Trophoblast cell (in vitro differentiated cells and primary cell): ENCODE results near the gene GRM4.

ENCODE experiments used
- DNase-seq, 2 donors: peaks; one replicate each; pipeline ENCODE4 v3.0.0-alpha.2; 2016
- H2AFZ ChIP-seq: 2 replicates; pipeline ENCODE4 v1.6.1; 2013; ENCODE audit warnings: low read length, moderate library complexity, mild to moderate bottlenecking; ENCODE audit not compliant: insufficient read depth, poor library complexity
- H2AK5ac ChIP-seq: 2 replicates; pipeline ENCODE4 v1.6.1; 2013; ENCODE audit warnings: mild to moderate bottlenecking, low read length
- H2BK120ac ChIP-seq: 2 replicates; pipeline ENCODE4 v1.6.1; 2013; ENCODE audit warnings: low read length, mild to moderate bottlenecking, moderate library complexity; ENCODE audit not compliant: insufficient read depth, poor library complexity
- H2BK12ac ChIP-seq: 2 replicates; pipeline ENCODE4 v1.6.1; 2013; ENCODE audit warnings: mild to moderate bottlenecking, low read length, moderate library complexity
- H2BK5ac ChIP-seq: 2 replicates; pipeline ENCODE4 v1.6.1; 2013; ENCODE audit warnings: low read length, low read depth, moderate library complexity, mild to moderate bottlenecking; ENCODE audit not compliant: poor library complexity
- H3K14ac ChIP-seq: 2 replicates; pipeline ENCODE4 v1.6.1; 2013; ENCODE audit warnings: mild to moderate bottlenecking, low read length
- H3K18ac ChIP-seq: 2 replicates; pipeline ENCODE4 v1.6.1; 2013; ENCODE audit warnings: mild to moderate bottlenecking, low read length
- H3K23ac ChIP-seq: 2 replicates; pipeline ENCODE4 v1.6.1; 2013; ENCODE audit warnings: low read length
- H3K27ac ChIP-seq: 2 replicates; pipeline ENCODE4 v1.5.1; 2013; ENCODE audit warnings: low read depth, mild to moderate bottlenecking, inconsistent platforms, low read length, moderate library complexity
- H3K27me3 ChIP-seq: 2 replicates; pipeline ENCODE4 v1.6.1; 2013; ENCODE audit warnings: inconsistent platforms, mild to moderate bottlenecking, low read length, moderate library complexity; ENCODE audit not compliant: insufficient read depth
- H3K36me3 ChIP-seq, 2 experiments: 1 replicate in 1 of 2; 2 replicates in 1 of 2; pipeline ENCODE4 v1.6.1; 2013; ENCODE audit warnings: low read length in 2 of 2, mild to moderate bottlenecking in 2 of 2, moderate library complexity in 1 of 2; ENCODE audit not compliant: insufficient read depth in 2 of 2, control insufficient read depth in 1 of 2
- H3K4ac ChIP-seq: 2 replicates; pipeline ENCODE4 v1.6.1; 2013; ENCODE audit warnings: low read depth, mild to moderate bottlenecking, low read length, moderate library complexity
- H3K4me1 ChIP-seq, 2 experiments: 1 replicate in 1 of 2; 2 replicates in 1 of 2; pipeline ENCODE4 v1.6.1; 2013; ENCODE audit warnings: low read length in 2 of 2, mild to moderate bottlenecking in 2 of 2, moderate library complexity in 1 of 2; ENCODE audit not compliant: insufficient read depth in 2 of 2, control insufficient read depth in 1 of 2
- H3K4me2 ChIP-seq: 2 replicates; pipeline ENCODE4 v1.6.1; 2013; ENCODE audit warnings: inconsistent platforms, mild to moderate bottlenecking, low read length, moderate library complexity
- H3K4me3 ChIP-seq: 2 replicates; pipeline ENCODE4 v1.5.1; 2013; ENCODE audit warnings: mild to moderate bottlenecking, low read depth, low read length, inconsistent platforms
- H3K79me1 ChIP-seq: one replicate; pipeline ENCODE4 v1.6.1; 2013; ENCODE audit warnings: low read length
- H3K79me2 ChIP-seq: 2 replicates; pipeline ENCODE4 v1.6.1; 2013; ENCODE audit warnings: low read length, mild to moderate bottlenecking; ENCODE audit not compliant: control insufficient read depth, insufficient read depth, poor library complexity
- H3K9ac ChIP-seq: 2 replicates; pipeline ENCODE4 v1.6.1; 2013; ENCODE audit warnings: mild to moderate bottlenecking, low read length
- H3K9me3 ChIP-seq: 2 replicates; pipeline ENCODE4 v1.6.1; 2013; ENCODE audit warnings: low read depth, mild to moderate bottlenecking, control low read depth, inconsistent platforms, low read length; ENCODE audit not compliant: insufficient read depth
- H4K12ac ChIP-seq: 2 replicates; pipeline ENCODE4 v1.6.1; 2013; ENCODE audit warnings: low read depth, mild to moderate bottlenecking, low read length, moderate library complexity
- H4K8ac ChIP-seq: 2 replicates; pipeline ENCODE4 v1.6.1; 2013; ENCODE audit warnings: low read depth, mild to moderate bottlenecking, low read length, moderate library complexity
- H4K91ac ChIP-seq: one replicate; pipeline ENCODE4 v1.6.1; 2013; ENCODE audit warnings: low read depth, mild to moderate bottlenecking, low read length, moderate library complexity
- WGBS: extraction: QIAGEN DNeasy Blood & Tissue Kit; methylation state at CpG from one replicate; pipeline ENCODE4 v1.1.7; 2013; ENCODE audit warnings: missing lambda C conversion rate; ENCODE audit not compliant: insufficient read length, insufficient coverage; ENCODE audit errors: extremely low coverage; 5-methylcytosine and 5-hydroxymethylcytosine counted together

Gene GRM4

GRCh38 chr6:34115915-34116314 lies 30.0 kb downstream of the GRM4 start:
- Histone ChIP-seq H3K23ac (no peak overlapping the region), H3K9ac (no peak overlapping the region), H3K4me1 (no peaks in the 10 kb centered on the region), H3K79me1 (no peaks in the 10 kb centered on the region), H2BK5ac (no peak overlapping the region), H4K91ac (no peak overlapping the region), H3K18ac (no peak overlapping the region), H3K4me3 (no peak overlapping the region), H2AFZ (no peak overlapping the region), H3K27ac (no peak overlapping the region), H3K14ac (no peak overlapping the region), H3K9me3 (peaks cover 4% of the 10 kb centered on the region), H2BK12ac (no peak overlapping the region), H3K36me3 (no peaks in the 10 kb centered on the region), H3K79me2 (no peaks in the 10 kb centered on the region), H3K4ac (no peak overlapping the region), H3K4me2 (no peak overlapping the region), H4K12ac (no peak overlapping the region), H4K8ac (no peak overlapping the region), H2AK5ac (no peak overlapping the region), H2BK120ac (no peak overlapping the region), H3K27me3 (no peaks in the 10 kb centered on the region)
- no peak for DNase-seq
- no CpG with 5 or more reads among the region's 11 CpGs for WGBS

GRCh38 chr6:34115403-34115795 lies 30.5 kb downstream of the GRM4 start:
- H2AFZ ChIP-seq = no peak overlapping the region
- no peak overlapping the region for H3K9ac ChIP-seq
- H2BK12ac ChIP-seq = no peak overlapping the region
- H4K12ac ChIP-seq = no peak overlapping the region
- no peak overlapping the region for H3K4me2 ChIP-seq
- H4K8ac ChIP-seq = no peak overlapping the region
- no peak overlapping the region for H3K4ac ChIP-seq
- no peak overlapping the region for H2AK5ac ChIP-seq
- H3K9me3 ChIP-seq = peaks cover 4% of the 10 kb centered on the region
- H3K36me3 ChIP-seq = no peaks in the 10 kb centered on the region
- no peak overlapping the region for H3K14ac ChIP-seq
- no CpG with 5 or more reads among the region's 10 CpGs for WGBS
- H3K23ac ChIP-seq = no peak overlapping the region
- H3K27ac ChIP-seq = no peak overlapping the region
- H2BK5ac ChIP-seq = no peak overlapping the region
- H3K79me1 ChIP-seq = no peaks in the 10 kb centered on the region
- H4K91ac ChIP-seq = no peak overlapping the region
- no peak overlapping the region for H3K18ac ChIP-seq
- peak in 1 of 2 donors; percentile 50 for DNase-seq
- no peak overlapping the region for H2BK120ac ChIP-seq
- no peaks in the 10 kb centered on the region for H3K79me2 ChIP-seq
- H3K27me3 ChIP-seq = no peaks in the 10 kb centered on the region
- peak overlapping the region; percentile 50 for H3K4me3 ChIP-seq
- no peaks in the 10 kb centered on the region for H3K4me1 ChIP-seq

GRCh38 chr6:34114695-34115402 lies 31.0 kb downstream of the GRM4 start:
- peak overlapping the region; percentile 50 for H3K4me3 ChIP-seq
- no peak overlapping the region for H3K14ac ChIP-seq
- H3K9me3 ChIP-seq = peaks cover 4% of the 10 kb centered on the region
- H2AFZ ChIP-seq = no peak overlapping the region
- H3K9ac ChIP-seq = no peak overlapping the region
- no peak overlapping the region for H3K18ac ChIP-seq
- no peak overlapping the region for H2AK5ac ChIP-seq
- H3K4ac ChIP-seq = no peak overlapping the region
- H3K23ac ChIP-seq = no peak overlapping the region
- H3K27me3 ChIP-seq = no peaks in the 10 kb centered on the region
- H2BK12ac ChIP-seq = no peak overlapping the region
- H3K4me2 ChIP-seq = no peak overlapping the region
- no peak overlapping the region for H3K27ac ChIP-seq
- no peak for DNase-seq
- no peaks in the 10 kb centered on the region for H3K4me1 ChIP-seq
- H4K91ac ChIP-seq = no peak overlapping the region
- H4K8ac ChIP-seq = no peak overlapping the region
- H3K36me3 ChIP-seq = no peaks in the 10 kb centered on the region
- H2BK5ac ChIP-seq = no peak overlapping the region
- H3K79me2 ChIP-seq = no peaks in the 10 kb centered on the region
- H2BK120ac ChIP-seq = no peak overlapping the region
- WGBS = no CpG with 5 or more reads among the region's 16 CpGs
- H4K12ac ChIP-seq = no peak overlapping the region
- H3K79me1 ChIP-seq = no peaks in the 10 kb centered on the region

- no peak overlapping the region for H3K18ac ChIP-seq
- H3K79me2 ChIP-seq = no peaks in the 10 kb centered on the region
- no peaks in the 10 kb centered on the region for H3K79me1 ChIP-seq
- no peak overlapping the region for H3K14ac ChIP-seq
- no peak overlapping the region for H2BK5ac ChIP-seq
- H3K23ac ChIP-seq = no peak overlapping the region
- no peaks in the 10 kb centered on the region for H3K4me1 ChIP-seq
- H3K27me3 ChIP-seq = no peaks in the 10 kb centered on the region
- H3K27ac ChIP-seq = no peak overlapping the region
- H2AFZ ChIP-seq = no peak overlapping the region
- H3K36me3 ChIP-seq = no peaks in the 10 kb centered on the region
- no peak overlapping the region for H2AK5ac ChIP-seq
- H3K4ac ChIP-seq = no peak overlapping the region
- peaks cover 4% of the 10 kb centered on the region for H3K9me3 ChIP-seq
- H4K8ac ChIP-seq = no peak overlapping the region
- H3K9ac ChIP-seq = no peak overlapping the region
- DNase-seq = no peak
- H4K91ac ChIP-seq = no peak overlapping the region
- H3K4me3 ChIP-seq = no peak overlapping the region
- H4K12ac ChIP-seq = no peak overlapping the region
- H2BK12ac ChIP-seq = no peak overlapping the region
- no peak overlapping the region for H3K4me2 ChIP-seq
- no CpG with 5 or more reads among the region's 3 CpGs for WGBS
- H2BK120ac ChIP-seq = no peak overlapping the region
Measured at GRCh38 chr6:34113532-34113931, 32.4 kb downstream of the GRM4 start.
